Neural cell (in vitro differentiated cells): Measurements from ENCODE around the gene LIG1. TPM values are rescaled to one million over a fixed set of nuclear protein-coding genes. Genes with fewer than 3 reads are reported as not detected.

Source experiments
- H2AFZ ChIP-seq: fragments of 200-600, 300-800 bp; sonication (generic), shearing (Covaris generic); 2 replicates; pipeline ENCODE4 v1.6.0; 2014; ENCODE audit warnings: low read depth, mild to moderate bottlenecking, antibody characterized with exemption, low read length, moderate library complexity
- H3F3A ChIP-seq: fragments of 200-600 bp; shearing (Covaris generic); 2 replicates; pipeline ENCODE4 v1.6.1; 2016; ENCODE audit warnings: mild to moderate bottlenecking, moderate library complexity, mixed read lengths, antibody characterized with exemption, low read length; ENCODE audit not compliant: insufficient read depth, poor library complexity, severe bottlenecking
- H3K27ac ChIP-seq: fragments of 200-600, 300-800 bp; sonication (generic), shearing (Covaris generic); 2 replicates; pipeline ENCODE4 v1.5.1; 2014; ENCODE audit warnings: mild to moderate bottlenecking, low read length, moderate library complexity
- H3K27me3 ChIP-seq: fragments of 300-800, 200-600 bp; sonication (generic), shearing (Covaris generic); 2 replicates; pipeline ENCODE4 v1.6.0; 2014; ENCODE audit warnings: mild to moderate bottlenecking, low read depth, low read length, moderate library complexity; ENCODE audit not compliant: insufficient read depth
- H3K36me3 ChIP-seq: fragments of 300-800, 200-600 bp; sonication (generic), shearing (Covaris generic); 2 replicates; pipeline ENCODE4 v1.5.1; 2014; ENCODE audit warnings: mild to moderate bottlenecking, antibody characterized with exemption, low read length, moderate library complexity; ENCODE audit not compliant: insufficient read depth
- H3K4me2 ChIP-seq: fragments of 300-800, 200-600 bp; sonication (generic), shearing (Covaris generic); 2 replicates; pipeline ENCODE4 v1.6.0; 2014; ENCODE audit warnings: mild to moderate bottlenecking, low read length
- H3K4me3 ChIP-seq: fragments of 300-800, 200-600 bp; sonication (generic), shearing (Covaris generic); 2 replicates; pipeline ENCODE4 v1.5.1; 2014; ENCODE audit warnings: mild to moderate bottlenecking, low read length, moderate library complexity
- H3K79me2 ChIP-seq: fragments of 200-600 bp; shearing (Covaris generic); replicated peaks from 2 replicates; pipeline ENCODE4 v1.6.0; 2014; ENCODE audit warnings: mild to moderate bottlenecking, low read length, moderate library complexity; ENCODE audit not compliant: insufficient read depth
- H3K9ac ChIP-seq: fragments of 300-800, 200-600 bp; sonication (generic), shearing (Covaris generic); 2 replicates; pipeline ENCODE4 v1.6.1; 2016; ENCODE audit warnings: mild to moderate bottlenecking, low read length, mixed read lengths
- H3K9me2 ChIP-seq: fragments of 200-600 bp; shearing (Covaris generic); 2 replicates; pipeline ENCODE4 v1.6.1; 2016; ENCODE audit warnings: mild to moderate bottlenecking, low read length, mixed read lengths; ENCODE audit not compliant: insufficient read depth
- H3K9me3 ChIP-seq: fragments of 200-600, 300-800 bp; sonication (generic), shearing (Covaris generic); 2 replicates; pipeline ENCODE4 v1.6.1; 2016; ENCODE audit warnings: mild to moderate bottlenecking, mixed run types, low read length, moderate library complexity, mixed read lengths
- H4K20me1 ChIP-seq: fragments of 200-600 bp; shearing (Covaris generic); 2 replicates; pipeline ENCODE4 v1.6.1; 2016; ENCODE audit warnings: mild to moderate bottlenecking, mixed run types; ENCODE audit not compliant: insufficient read depth
- CTCF ChIP-seq: fragments of 450-650 bp; IDR thresholded peaks from 2 replicates; pipeline ENCODE4 v1.5.1; 2014; ENCODE audit warnings: antibody characterized with exemption, mild to moderate bottlenecking, moderate library complexity; ENCODE audit not compliant: poor library complexity, severe bottlenecking
- EP300 ChIP-seq: fragments of 450-650 bp; conservative IDR thresholded peaks from 2 replicates; pipeline ENCODE4 v1.6.1; 2014; ENCODE audit warnings: antibody characterized with exemption, mild to moderate bottlenecking, moderate library complexity; ENCODE audit not compliant: poor library complexity, severe bottlenecking
- EZH2 ChIP-seq: fragments of 200-600, 300-800 bp; shearing (Covaris generic), sonication (generic); IDR thresholded peaks from 2 replicates; pipeline ENCODE4 v1.6.1; 2014; ENCODE audit warnings: antibody characterized with exemption, low read length, borderline replicate concordance, mild to moderate bottlenecking; ENCODE audit not compliant: insufficient read depth, poor library complexity, severe bottlenecking
- MXI1 ChIP-seq: fragments of 450-650 bp; conservative IDR thresholded peaks from 2 replicates; pipeline ENCODE4 v1.6.1; 2014; ENCODE audit warnings: antibody characterized with exemption, mild to moderate bottlenecking; ENCODE audit not compliant: poor library complexity, severe bottlenecking
- POLR2AphosphoS5 ChIP-seq: IDR thresholded peaks from 2 replicates; pipeline ENCODE4 v1.6.1; 2012
- RAD21 ChIP-seq: fragments of 450-650 bp; conservative IDR thresholded peaks from 2 replicates; pipeline ENCODE4 v1.6.1; 2014; ENCODE audit warnings: antibody characterized with exemption, mild to moderate bottlenecking, moderate library complexity
- REST ChIP-seq: IDR thresholded peaks from 2 replicates; pipeline ENCODE4 v1.6.1; 2012; ENCODE audit warnings: borderline replicate concordance
- SMC3 ChIP-seq: fragments of 450-650 bp; conservative IDR thresholded peaks from 2 replicates; pipeline ENCODE4 v1.6.1; 2014; ENCODE audit warnings: antibody characterized with exemption, mild to moderate bottlenecking, moderate library complexity; ENCODE audit not compliant: poor library complexity
- TAF1 ChIP-seq: IDR thresholded peaks from 2 replicates; pipeline ENCODE4 v1.6.1; 2012; ENCODE audit warnings: low read depth
- polyA plus RNA-seq: library from polyadenylated mRNA; depleted of rRNA; stranded (reverse); fragments of >200 nt; gene quantifications from 2 replicates; pipeline ENCODE4 v1.2.3, GENCODE V29; 2014

The LIG1 gene
- polyA plus RNA-seq, 1 donor from 2014 or later: 33.9 TPM

- Histone ChIP-seq H3K36me3 (no peaks in the 10 kb centered on the region), H3K9me3 (peaks cover 5% of the 10 kb centered on the region), H3K27me3 (no peaks in the 10 kb centered on the region), H3K27ac (no peak overlapping the region), H3F3A (no peaks in the 10 kb centered on the region), H2AFZ (no peak overlapping the region), H3K9me2 (no peaks in the 10 kb centered on the region), H3K79me2 (no peaks in the 10 kb centered on the region), H3K4me3 (no peak overlapping the region), H3K4me2 (no peak overlapping the region), H3K9ac (no peak overlapping the region), H4K20me1 (no peaks in the 10 kb centered on the region)
- TF ChIP-seq SMC3 (no peak), EZH2 (no peak), POLR2AphosphoS5 (no peak), TAF1 (no peak), EP300 (no peak), RAD21 (no peak), REST (no peak), CTCF (no peak), MXI1 (no peak)
These were observed 74.5 kb downstream of the LIG1 start for GRCh38 chr19:48095612-48096175.

- H3K9ac ChIP-seq: no peak overlapping the region
- no peak overlapping the region for H3K27ac ChIP-seq
- H2AFZ ChIP-seq: no peak overlapping the region
- no peaks in the 10 kb centered on the region for H3F3A ChIP-seq
- H3K9me3 ChIP-seq: peaks cover 5% of the 10 kb centered on the region
- no peaks in the 10 kb centered on the region for H3K27me3 ChIP-seq
- no peaks in the 10 kb centered on the region for H3K36me3 ChIP-seq
- no peaks in the 10 kb centered on the region for H3K79me2 ChIP-seq
- H3K9me2 ChIP-seq: no peaks in the 10 kb centered on the region
- no peak overlapping the region for H3K4me2 ChIP-seq
- TF ChIP-seq POLR2AphosphoS5 (no peak), RAD21 (no peak), CTCF (no peak), MXI1 (no peak), TAF1 (no peak), EZH2 (no peak), EP300 (no peak), SMC3 (no peak), REST (no peak)
- no peaks in the 10 kb centered on the region for H4K20me1 ChIP-seq
- no peak overlapping the region for H3K4me3 ChIP-seq
These were observed 75.3 kb downstream of the LIG1 start for GRCh38 chr19:48094855-48095203.
